Stimulated activated CD8-positive, alpha-beta memory T cell treated with anti-CD3 and anti-CD28 coated beads, Interleukin-12 subunit alpha, Interleukin-12 subunit beta, amount 100 ng/mL, for 4 hours (primary cell): ENCODE measurements around the gene SLC6A20.

Experiments
- DNase-seq: peaks from one replicate; pipeline ENCODE4 v3.0.0-alpha.2; 2020; ENCODE audit warnings: low read depth

Gene SLC6A20

GRCh38 chr3:45777746-45778386 lies 18.5 kb downstream of the SLC6A20 start:
- no peak for DNase-seq

GRCh38 chr3:45777111-45777745 lies 19.1 kb downstream of the SLC6A20 start:
- no peak for DNase-seq

DNA sequence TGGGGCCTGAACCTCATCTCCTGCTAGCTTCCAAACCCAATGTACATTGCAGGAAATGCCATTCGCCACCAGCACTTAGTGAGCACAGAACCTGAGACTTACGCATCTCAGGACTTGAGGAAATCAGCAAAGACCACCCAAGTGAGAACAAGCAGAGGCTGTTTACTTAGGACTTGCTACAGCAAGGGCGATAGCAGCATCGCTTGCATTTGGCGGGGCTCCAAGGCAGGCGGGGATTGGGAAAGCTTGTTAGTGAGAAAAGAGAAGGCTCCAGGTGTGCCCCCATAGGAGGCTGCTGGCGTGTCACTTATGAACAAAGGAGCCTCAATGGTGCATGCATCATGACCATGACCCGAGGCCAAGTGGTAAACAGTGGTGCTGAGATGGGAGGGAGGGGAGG lies 19.7 kb downstream of the SLC6A20 start:
- no peak for DNase-seq

- no peak for DNase-seq
Measured at GRCh38 chr3:45776301-45776595, 20.1 kb downstream of the SLC6A20 start.

DNA sequence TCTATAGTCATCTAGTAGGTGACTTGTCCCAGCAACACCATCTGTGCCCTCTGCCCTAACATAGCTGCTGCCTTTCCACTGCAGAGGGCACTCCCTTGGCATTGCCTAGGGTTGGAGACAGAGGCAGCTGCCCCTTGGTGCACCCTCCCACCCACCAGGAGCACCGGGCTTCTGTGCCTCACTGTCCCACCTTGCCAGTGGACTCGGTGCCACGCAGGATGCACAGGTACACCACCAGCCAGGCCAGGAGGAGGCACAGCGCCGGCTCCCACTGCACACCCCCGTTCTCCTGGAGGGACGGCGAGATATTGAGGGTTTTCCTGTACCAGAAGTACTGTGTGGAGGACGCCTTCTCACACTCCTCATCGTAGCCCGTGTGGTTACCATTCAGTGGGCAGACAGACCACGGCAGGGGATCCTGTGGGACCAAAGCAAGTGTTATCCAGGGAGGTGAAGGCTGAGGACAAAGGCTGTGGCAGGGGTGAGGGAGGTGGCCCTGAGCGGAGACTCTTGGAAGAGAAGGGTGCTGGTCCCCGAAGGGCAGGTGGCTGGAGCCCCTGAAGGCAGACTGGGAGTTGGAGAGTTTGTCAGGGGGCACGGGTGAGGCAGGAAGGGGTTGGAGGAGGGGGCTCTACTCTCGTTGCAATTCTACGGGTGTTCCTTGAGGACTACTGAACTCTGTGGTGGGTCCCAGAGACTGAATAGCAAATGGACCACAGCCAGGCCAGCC lies 20.6 kb downstream of the SLC6A20 start:
- no peak for DNase-seq

DNA sequence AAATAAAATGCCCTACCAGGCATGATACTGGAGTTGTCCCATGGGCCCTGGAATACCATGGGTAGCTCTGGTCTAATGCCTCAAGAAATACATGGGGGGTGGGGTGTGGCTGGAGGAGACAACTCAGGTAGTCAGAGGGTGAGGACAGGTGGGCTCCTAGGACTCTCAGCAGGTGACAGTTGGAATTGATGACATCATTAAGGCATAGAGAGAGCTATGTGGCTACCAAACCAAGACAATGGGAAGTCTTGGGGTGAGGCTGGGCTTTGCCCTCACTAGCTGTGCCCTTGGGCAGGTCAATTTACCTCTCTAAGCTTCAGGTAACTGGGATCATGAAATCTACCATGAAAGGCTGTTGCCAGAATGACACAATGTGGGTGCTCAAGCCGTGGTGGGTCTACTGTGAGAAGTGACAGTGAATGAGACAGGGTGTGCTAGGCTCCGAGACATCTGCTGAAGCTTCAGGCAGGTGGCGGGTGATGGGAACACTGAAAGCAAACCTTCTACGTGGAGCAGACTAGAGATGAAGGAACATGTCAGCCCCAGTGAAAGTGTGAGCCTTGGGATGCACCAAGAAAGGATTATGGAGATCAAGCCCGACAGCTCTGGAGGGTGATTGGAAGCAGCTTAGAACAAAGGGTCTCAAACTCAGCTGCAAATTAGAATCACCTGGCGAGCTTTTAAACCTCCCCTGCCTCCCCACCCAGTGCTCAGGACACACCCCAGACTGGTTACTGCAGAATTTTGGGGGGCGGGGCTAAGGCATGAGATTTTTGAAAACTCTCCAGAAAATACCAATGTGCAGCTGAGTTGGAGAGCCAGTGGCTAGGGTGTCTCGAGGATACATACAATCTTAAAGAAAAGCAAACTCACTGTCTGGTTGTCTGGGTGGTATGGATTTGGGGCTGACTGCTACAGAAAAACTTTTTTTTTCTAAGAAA lies 21.5 kb downstream of the SLC6A20 start:
- DNase-seq, result no peak

- DNase-seq, result no peak
Measured at GRCh38 chr3:45773714-45774449, 22.5 kb downstream of the SLC6A20 start.

GRCh38 chr3:45773072-45773471 lies 23.3 kb downstream of the SLC6A20 start:
- no peak for DNase-seq

- no peak for DNase-seq
Measured at GRCh38 chr3:45772341-45773035, 23.8 kb downstream of the SLC6A20 start.

DNA sequence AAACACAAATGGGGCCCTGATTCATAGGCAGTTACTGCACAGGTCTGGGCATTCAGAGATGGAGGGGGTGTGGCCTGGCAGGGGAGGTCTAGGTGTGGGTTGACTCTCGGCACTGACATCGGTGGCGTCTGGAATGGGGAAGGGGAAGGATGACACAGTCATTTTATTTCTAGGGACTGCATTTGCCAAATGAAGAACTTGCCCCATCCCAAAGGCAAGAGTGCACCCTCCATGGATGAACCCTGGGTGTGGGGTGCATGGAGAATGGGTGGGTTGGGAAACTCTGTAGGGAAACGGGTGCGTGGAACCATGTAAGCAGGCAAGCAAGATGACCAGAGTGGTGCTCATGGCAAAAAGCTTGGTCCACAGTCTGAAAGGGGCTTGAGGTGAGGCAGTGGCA lies 24.5 kb downstream of the SLC6A20 start:
- DNase-seq, result no peak

DNA sequence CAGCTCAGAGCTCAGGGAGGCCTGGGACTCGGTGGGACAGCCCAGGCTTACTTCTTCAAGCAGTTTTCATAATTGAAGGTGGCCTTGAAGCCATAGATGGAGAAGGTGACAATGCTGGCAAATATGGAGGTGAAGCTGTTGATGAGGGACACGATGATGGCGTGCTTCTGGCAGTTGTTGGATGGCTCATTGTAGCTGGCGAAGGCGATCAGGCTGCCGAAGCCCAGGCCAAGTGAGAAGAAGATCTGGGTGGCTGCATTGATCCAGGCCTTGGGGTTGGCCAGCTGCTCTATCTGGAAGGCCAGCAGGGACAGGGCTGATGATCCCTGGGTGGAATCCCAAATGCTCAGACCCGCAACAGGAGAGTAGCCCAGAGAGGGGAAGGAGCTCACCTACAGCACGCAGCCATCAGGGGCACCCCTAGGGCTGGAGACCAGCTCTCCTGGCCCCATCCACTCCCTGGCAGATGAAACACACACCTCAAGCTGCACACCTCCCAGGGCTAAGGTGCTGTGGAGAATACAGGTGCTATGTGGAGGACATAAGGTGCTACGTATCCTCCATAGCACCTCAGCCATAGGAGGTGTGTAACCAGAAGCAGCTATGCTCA lies 25.1 kb downstream of the SLC6A20 start:
- no peak for DNase-seq

DNA sequence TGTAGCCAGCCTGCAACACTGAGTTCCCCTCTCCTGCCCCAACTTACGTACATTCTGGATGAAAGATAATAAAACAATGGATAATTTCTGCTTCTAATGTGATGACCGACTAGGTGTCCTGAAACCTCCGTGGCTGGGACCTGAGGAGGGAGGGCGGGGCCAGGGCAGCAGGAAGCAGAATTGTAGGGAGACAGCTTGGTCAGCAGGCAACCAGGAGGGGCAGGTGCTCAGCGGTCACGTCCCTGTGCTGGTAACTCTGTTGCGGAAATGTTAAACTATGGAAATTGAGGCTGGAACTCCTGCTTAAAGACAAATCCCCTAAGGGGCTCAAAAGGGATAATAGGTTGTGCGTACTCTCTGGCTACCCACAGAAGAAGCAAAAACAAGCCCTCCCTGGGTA lies 30.4 kb downstream of the SLC6A20 start:
- no peak for DNase-seq

- no peak for DNase-seq
Measured at GRCh38 chr3:45765266-45765851, 31.0 kb downstream of the SLC6A20 start.

DNA sequence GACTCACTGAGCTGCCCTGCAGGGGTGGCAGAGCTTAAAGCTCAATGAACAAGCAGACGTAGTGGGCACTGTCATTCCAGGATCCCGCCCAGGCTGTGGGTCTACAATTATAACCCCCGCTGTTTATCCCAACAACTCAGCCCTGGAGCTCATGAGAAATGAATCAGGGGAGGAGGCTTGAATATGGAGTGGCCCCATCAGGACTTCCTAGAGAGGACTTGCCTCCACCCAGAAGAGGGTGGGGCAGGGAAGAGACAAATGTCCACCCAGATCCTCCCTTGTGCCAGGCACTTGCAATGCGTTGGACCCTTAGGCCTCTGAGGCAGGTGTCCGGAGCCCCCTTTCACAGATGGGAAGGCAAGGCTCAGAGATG lies 33.0 kb downstream of the SLC6A20 start:
- no peak for DNase-seq

DNA sequence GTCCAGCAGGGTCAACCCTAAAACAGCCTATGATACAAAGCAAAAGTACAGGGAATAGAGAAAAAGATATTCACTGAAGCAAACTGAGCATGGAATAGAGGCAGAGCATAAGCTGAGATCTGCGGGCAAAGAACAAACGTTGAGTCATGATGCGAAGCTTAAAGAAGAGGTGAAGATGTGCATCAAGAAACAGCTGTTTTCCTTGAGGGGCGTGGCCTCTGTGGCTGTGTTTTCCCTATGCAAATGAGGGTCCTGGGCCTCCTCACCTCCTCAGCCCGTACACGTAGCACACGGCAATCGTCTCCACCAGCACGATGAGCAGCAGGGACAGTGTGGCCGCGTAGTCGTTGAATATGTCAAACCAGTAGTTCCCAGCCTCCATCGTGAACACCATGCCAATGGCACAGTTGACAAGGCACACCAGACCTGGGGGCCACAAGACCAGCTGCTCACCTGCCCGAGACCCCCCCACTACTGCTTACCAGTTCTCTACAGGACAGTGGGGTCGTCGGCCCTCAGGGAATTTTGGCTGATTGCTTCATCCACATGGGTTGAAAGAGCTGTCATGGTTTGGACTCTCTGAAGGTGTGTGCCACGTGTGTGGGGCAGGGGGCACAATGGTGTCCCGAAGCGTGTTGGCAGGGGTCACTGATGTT lies 33.6 kb downstream of the SLC6A20 start:
- no peak for DNase-seq

- DNase-seq, result no peak
Measured at GRCh38 chr3:45761831-45762230, 34.5 kb downstream of the SLC6A20 start.

DNA sequence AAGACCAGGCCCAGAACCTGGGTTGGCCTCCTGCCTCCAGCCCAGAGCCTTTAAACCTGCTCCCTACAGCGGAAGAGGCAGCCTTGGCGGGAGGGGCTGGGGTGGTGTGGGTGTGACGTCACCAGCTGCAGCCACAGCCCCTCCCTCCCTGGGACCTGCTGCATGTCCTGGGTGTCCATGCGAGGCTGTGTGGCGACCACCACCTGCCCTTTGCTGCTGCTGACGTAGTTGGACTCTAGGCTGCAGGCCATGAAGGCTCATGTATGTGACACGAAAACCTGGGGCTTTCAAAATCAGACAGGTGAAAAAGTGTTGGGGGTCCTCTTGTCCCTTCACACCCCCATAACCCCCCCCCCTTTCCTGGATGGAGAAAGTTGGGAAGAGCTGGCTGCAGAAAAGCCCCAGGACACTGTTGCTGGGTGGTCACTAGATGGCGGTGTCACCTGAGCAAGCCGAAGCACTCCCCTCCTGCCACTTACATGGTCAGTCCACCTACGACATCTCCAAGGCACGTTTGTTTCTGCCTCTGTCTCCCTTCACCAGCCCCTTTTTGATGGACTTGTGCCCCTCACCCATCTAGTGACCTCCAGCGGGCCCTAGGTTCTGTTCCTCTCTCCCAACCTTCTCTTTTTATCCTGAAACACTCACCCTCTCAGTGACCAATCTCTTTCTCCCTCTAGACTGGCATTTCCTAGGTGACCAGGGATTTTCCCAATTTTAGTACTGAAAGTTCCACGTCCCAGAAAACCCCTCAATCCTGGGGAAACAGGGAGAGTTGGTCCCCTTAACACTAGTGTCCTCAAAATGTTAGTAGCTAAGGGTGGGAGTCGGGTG lies 35.2 kb downstream of the SLC6A20 start:
- DNase-seq, result no peak

- no peak for DNase-seq
Measured at GRCh38 chr3:45759851-45760250, 36.5 kb downstream of the SLC6A20 start.

DNA sequence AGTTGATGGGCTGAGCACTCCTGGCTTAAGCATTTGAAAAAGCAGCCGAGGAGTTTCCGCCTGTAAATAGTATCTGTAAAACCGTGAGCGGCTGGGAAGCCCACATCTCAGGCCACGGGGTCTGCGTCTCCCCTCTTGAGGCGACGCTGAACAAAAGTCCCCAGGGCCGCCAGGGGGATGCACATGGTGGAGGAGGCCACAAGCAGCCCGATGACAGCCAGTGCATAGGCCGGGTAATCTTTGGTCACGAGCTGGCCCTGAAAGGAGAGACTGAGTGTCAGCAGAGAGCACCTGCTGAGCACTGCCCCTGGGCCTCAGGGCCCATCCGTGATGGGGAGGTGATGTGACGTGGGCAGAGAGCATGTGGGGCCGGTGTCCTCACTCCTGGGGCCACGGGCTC lies 37.5 kb downstream of the SLC6A20 start:
- no peak for DNase-seq
